Stimulated activated CD4-positive, alpha-beta T cell treated with anti-CD3 and anti-CD28 coated beads, Interleukin-1b, Interleukin-23, amount 100 ng/mL, for 1 hour (primary cell): ENCODE results near the gene MPZL3.
A peak's percentile ranks its signal among the peaks of the same experiment; 100 is the strongest.
"Not testable (repeated sequence)": the region's sequence is repeated elsewhere in the genome, so short reads cannot be mapped to it uniquely, and the experiment has no call there.

Experiments
- DNase-seq, 2 donors: peaks; one replicate each; pipeline ENCODE4 v3.0.0-alpha.2; 2020; ENCODE audit warnings: low read depth in 2 of 2

Gene MPZL3

DNA sequence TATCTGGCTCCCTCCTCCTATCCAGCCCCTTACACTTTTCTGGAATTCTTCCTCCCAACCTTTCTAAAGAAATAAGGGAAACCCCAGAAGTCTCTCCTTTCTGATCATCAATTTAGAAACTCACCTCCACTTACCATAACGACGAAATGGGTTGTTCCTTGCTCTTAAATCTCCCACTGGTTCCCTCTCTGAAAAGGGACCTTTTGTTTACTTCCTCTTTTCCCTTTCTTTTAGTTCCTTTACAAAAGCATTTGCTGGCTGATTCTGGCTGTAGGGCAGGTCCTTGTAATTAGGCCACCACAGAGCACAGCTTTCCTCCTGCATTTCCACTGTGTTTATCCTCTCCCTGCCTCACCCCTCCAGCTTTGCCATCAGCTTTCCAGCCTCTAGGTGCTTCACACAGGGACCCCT lies 39.4 kb downstream of the MPZL3 start:
- no peak for DNase-seq

DNA sequence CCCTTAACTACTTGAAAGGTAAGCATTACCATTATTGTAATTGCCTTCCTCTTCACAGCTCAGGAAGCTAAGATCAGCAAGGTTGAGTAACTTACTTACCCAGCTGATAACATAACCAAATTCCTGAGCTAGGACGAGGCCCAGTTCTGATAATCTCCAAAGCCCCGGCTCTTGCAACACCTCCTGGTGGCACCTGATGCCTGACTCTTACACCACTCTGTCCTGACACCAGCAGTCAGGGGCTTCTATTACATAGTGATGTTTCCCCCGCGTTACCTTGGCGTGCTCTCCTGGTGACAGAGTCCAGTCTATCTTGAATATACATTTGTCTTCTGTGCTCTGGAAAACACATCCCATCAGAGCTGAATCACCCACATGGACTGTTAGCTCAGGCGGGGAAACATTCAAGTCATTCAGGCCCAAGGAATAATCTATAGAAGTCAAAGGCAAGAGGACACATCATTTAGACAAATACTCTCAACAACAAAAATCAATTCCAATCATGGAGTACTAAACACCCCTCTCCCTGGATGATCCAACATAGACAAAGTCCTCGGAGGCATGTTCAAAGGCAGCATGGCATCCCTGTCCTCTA lies 39.9 kb downstream of the MPZL3 start:
- DNase-seq = no peak

DNA sequence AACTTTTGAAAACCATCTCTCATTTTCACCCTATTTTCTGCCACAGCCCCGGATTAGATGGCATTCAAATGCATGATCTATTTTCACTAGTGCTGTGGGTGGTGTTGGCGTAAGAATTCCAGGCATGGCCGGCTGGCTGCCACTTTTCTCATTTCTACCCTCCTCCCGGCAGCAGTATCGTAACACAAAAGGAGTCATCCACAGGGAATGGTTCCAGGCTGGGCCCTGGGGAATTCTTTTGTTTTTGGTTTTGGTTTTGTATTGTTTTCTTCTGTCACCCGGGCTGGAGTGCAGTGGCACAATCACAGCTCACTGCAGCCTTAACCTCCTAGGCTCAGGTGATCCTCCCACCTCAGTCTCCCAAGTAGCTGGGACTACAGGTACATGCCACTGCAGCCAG lies 41.2 kb downstream of the MPZL3 start:
- DNase-seq = no peak

DNA sequence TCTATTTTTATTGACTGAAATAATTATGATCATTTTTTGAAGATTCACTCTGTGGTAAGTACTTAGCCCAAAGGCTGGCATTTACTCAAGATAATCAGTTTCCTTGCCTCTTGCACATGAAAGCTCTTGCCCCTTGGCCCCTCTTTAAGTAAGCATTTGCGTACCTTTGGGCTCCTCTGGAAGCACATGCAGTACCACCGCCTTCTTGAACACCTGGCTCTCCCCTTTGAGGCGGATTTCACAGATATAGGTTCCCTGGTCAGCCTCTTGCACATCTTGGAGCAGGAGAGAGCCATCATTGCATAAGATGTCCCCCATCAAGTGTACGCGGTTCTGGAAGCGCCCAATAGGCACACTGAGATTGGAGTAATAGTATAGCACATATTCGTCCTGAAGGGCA lies 41.8 kb downstream of the MPZL3 start:
- DNase-seq = no peak

DNA sequence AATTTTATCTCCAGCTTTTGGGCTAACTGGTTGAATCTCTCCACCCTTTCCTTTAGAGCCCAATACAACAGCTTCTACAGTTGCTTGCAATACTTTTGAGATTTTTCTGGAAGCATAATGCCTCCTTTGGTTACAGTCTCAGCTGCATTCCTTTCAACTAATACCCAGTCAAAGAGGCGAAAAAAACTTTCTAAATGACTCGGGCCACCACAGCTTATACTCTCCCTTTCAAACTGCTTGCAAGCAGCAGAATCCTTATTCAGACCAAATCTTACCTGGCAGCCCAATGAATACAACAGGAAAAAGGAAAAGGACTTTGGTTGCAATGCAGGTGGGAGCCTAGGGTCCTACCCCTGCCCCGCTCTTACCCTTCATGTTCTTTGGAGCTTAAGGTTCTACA lies 43.1 kb downstream of the MPZL3 start:
- no peak for DNase-seq

DNA sequence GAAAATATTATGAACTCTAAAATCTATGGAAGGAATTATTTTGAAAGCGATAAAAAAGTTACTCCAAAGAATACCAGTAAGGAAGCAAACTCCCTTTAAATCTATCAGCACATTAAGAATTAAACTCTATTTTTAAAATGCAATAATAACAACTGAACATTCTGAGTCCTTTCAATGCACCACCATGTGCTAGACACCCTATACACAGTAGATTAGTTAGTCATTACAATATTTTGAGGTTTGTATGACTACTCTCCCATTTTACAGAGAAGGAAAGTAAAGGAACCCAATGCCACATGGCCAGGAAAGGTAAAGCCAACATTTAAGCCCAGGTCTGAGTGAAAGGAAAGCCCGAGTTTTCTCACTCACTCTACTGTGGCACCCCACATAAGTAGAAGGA lies 45.1 kb downstream of the MPZL3 start:
- DNase-seq = no peak

DNA sequence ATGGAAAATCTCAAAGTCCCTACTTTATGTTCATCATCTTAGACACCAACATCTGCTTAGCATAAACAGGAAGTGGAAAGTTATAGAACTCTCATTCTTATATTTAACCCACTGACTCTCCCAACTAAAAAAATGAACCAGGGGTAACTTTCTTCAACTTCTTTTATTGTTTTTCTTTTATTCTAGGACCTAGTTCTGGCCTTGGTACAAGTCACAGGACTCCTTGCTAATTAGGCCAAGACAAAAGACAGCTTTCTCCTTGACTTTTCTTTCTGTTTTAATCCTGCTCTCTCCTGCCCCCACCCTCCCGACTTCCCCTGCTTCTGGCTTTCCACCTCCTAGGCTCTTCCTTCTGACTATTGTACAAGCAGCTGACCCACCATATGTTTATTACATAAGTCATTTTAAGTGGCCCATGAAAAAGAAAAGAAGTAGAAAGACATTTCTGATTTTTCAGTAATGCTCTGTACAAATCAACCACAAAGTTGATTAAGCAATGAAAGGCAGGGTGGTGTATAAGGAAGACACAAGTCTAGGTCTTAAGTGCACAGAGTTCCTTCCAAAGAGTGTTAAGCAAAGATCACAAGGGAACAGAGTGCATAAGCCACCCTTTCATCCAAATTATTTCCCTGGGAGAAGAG lies 45.7 kb downstream of the MPZL3 start:
- DNase-seq = no peak

DNA sequence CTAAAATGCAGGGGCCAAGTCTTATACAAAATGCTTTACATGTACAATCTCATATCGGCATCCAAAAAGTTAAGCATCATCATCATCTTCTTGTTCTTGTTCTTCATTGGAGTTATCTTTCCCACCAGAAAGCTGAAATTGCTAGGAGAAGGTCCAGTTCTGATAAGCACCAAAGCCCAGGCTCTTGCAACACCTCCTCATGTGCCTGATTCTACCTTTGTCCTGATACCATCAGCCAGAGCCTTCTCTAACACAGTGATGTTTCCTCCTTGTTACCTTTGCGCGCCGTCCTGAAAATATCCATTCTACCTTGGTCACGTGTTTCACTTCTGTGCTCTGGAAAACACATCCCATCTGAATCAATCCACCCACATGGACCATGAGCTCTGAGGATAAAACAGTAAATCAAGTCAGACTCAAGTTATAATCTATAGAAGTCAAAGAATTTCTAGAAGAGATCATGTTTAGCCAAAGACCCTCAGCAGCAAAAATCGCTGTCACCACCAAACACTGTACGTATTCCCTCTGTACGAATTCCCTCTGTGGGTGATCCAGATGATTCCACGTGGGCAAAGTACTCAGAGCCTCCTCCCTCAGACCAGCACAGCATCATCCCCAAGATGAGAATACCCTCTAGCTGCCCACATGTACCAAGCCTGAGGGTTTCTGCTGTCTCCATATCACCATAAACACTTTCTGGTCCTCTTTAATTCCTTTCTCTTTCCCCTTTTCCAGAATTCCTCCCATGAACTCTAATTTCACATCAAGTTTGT lies 46.4 kb downstream of the MPZL3 start:
- no peak for DNase-seq

DNA sequence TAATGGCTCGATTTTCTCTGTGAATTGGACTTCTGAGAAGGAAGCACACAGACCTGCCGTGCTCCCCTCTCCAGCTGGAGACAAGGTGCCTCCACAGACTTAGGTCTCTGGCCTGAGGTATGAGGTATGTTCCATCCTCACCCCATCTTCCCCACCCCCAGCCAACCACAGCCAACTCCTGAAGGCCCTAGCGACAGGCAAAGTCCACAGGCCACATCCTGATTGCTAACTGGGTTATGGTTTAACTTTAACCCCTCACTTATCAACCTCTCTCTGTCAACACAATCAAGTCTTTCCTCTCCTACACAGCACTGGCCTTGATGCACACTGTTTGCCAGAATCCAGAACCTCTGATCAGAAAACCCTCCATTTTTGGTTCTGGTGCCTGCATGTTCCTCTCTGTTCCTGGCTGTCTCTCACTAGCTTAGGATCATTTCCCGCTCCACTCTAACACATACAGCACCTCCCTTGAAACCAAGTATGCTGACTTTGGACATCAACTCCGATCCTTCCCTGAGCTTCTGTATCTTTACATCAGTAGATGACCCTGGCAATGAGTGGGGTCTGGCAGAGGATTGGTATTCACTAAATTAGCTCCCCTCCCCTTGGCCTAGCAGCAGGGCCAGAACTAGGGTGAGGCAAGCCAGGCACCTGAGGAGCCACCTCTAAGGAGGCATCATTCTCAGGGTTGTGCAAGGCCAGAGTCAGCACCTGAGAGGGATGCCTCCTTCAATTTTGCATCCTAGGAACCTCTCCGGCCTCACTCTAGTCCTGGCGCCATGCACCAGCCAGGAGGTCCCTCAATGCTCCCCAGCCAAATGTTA lies 49.4 kb downstream of the MPZL3 start:
- DNase-seq = peak in 1 of 2 donors; percentile 26

DNA sequence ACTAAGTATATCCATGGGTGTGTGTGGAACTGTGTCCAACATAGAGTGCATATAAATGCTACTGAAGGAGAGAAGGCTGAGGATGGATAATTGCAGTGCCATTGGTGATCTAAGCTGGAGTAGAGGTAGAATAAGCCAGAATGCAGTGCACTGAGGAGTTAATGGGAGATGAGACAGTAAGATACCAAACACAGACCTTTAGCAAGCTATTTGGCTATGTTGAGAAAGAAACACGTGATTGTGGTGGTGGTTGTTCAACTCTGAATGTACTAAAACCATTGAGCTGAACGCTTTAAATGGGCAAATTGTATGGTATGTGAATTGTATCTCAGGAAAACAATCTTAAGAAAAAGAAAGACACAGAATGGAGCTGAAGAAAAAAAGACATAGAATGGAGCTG lies 50.2 kb downstream of the MPZL3 start:
- DNase-seq = no peak

DNA sequence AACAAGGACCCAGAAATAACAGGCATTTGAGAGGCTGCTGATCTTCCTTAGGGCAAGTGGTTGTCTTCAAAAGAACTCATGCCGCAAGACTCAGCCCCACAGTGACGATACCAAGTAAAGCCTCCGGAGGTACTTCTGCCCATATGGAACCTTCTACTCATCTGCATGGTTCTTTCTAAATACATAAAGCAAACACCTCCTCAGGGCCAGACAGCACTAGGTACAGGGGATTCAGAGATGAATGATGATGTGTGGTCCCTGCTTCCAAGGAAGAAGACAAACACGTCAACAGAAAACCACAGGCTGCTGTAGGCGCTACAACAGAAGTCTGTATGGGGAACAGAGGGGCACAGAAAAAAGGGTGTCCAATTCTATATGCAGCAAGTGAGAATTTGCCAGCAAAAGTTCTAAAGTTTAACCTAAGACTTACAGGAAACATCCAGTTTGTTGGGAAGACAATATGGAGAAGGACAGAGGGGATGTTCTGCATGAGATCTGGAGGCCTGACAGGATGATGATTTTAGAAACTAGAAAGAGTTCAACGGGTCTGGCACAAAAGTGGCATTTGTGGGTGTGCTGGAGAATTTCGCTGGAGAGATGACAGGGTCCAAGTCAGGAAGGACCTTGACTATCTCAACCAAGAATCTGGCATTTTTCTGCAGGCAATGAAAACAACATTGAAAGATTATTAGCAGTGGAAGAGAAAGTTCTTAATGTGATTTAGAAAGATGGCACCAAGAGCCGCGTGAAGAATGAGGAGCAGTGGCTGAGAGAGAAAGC lies 51.1 kb downstream of the MPZL3 start:
- DNase-seq = no peak

DNA sequence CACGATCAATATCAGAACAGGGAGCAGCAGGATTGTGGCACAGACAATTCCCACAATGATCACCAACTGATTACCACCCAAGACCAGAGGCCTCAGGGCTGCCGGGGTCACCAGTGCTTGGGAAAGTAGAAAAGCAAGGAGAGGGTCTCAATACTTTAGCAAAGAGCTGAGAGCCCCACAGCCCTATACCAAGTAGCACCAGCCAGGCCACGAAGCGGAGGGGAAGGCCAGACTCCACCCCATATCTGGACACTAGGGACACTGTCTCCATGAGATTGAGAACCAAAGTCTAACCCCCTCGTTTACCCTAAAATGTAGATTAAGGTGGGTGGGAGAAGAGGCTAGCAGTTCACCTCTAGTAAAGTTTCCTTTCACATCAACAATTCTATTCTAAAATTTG lies 51.7 kb downstream of the MPZL3 start:
- DNase-seq = no peak

DNA sequence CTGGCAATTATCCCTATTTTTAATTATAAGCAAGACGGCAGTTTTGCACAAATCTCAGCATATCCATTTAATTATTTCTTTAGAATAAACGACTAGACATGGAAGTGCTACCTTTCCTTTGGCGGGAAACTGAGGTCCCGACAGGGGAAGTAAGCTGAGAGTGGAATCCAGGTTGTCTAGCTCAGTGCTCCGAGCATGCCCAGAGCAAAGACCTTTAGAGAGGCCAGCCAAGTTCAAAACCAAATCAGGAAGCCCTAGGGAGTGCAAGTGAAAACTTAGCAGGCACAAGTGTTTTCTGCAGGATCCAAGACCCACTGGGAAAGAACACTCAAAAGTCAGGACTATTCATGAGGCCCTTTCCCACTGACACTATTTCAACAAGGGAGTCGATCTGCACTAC lies 53.0 kb downstream of the MPZL3 start:
- no peak for DNase-seq

DNA sequence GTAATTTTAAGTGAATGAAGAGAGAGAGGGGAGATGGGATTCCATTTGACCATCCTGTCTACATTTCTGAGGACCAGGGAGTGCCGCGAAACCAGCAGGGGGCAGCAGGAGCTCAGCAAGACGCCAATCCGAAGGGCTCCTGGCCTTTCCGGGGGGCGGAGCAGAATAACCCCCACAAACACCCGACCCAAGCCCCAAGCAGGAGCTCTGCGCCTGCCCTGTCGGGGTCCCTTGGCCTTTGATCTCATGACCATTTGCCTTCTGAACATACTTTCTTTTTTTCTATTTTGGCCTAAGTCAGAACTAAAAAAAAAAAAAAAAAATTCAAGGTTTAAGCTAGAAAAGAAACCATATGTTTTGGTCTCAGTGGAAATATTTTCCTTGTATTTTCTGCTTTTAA lies 53.8 kb downstream of the MPZL3 start:
- DNase-seq = peak; percentile 55 to 77

DNA sequence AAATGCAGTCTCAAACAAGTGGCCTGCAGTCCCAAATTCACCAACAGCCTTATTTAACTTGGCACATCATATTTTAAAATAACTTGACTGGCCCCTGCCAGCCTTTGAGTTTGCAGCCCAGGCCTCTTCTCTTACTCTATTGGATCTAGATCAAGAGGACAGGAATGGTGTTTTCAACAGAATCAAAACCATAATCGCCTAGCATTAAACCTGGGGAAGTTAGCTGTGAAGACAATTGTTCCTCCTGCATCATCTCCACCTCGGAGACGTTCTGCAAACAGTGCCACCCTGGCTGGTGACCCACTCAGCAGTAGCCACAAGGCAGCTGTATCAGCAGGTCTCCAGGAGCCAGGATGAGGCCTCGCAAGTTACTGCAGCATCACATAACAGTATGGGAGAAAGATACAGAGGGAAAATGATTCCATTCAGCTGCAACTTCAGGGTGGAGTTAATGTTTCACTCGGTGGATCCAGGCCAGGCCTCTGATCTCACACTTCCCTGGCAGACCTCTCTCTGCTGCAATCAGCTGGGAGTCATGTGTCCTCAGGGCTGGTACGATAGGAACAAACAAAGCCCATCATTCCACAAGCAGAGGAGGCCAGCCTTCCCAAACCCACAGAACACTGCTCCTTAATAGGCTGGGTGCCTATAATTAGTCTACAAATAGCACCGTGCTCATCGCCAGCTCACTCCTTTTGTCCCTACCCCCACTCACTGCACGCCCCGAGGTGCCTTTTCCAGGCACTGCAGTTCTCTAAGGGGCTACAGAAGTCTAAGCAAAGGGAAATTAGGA lies 57.1 kb downstream of the MPZL3 start:
- DNase-seq = no peak

DNA sequence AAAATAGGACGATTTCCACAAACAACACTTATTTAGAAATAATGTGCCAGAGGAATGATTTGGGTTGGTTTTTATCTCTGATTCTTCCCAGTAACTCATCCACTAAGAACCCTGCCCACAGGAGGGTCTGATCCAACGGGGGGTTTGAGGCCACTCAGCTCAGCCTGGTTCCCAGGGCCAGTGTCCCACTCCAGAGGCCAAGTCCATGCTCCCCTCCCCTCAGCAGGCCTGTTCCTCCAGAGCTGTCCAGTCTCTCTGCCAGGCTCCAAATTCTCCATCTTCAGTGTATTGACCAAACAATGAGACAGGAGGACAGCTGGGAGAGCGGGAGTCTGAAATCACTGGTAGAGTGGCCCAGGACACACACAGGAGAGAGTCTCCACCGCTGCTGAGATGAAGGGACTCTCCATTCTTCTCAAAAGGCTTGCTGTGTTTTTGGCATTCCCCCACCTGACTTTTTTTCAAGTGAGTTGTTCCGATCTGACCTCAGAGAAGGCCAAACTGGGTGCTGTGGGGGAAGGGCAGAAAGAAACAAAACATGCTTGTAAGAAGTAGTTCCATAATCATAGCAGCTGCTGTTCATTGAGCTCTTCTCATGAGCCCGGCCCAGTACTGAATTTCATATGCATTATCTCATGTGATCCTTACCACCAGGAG lies 58.1 kb downstream of the MPZL3 start:
- no peak for DNase-seq

DNA sequence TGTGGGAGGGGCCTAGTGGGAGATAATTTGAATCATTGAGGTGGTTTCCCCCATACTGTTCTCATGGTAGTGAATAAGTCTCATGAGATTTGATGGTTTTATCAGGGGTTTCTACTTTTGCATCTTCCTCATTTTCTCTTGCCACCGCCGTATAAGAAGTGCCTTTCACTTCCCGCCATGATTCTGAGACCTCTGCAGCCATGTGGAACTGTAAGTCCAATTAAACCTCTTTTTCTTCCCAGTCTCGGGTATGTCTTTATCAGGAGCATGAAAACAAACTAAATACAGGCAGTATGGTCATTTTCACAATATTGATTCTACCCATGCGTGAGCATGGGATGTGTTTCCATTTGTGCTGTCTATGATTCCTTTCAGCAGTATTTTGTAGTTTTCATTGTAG lies 59.3 kb downstream of the MPZL3 start:
- DNase-seq = not testable (repeated sequence)

DNA sequence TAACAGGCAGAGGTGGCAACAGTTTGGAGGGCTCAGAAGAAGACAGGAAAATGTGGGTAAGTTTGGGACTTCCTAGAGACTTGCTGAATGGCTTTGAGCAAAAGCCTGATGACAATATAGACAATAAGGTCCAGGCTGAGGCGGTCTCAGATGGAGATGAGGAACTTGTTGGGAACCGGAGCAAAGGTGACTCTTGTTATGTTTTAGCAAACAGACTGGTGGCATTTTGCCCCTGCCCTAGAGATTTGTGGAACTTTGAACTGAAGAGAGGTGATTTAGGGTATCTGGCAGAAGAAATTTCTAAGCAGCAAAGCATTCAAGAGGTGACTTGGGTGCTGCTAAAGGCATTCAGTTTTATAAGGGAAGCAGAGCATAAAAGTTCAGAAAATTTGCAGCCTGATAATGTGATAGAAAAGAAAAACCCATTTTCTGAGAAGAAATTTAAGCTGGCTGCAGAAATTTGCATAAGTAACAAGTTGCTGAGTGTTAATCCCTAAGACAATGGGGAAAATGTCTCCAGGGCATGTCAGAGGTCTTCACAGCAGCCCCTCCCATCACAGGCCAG lies 61.1 kb downstream of the MPZL3 start:
- not testable (repeated sequence) for DNase-seq

DNA sequence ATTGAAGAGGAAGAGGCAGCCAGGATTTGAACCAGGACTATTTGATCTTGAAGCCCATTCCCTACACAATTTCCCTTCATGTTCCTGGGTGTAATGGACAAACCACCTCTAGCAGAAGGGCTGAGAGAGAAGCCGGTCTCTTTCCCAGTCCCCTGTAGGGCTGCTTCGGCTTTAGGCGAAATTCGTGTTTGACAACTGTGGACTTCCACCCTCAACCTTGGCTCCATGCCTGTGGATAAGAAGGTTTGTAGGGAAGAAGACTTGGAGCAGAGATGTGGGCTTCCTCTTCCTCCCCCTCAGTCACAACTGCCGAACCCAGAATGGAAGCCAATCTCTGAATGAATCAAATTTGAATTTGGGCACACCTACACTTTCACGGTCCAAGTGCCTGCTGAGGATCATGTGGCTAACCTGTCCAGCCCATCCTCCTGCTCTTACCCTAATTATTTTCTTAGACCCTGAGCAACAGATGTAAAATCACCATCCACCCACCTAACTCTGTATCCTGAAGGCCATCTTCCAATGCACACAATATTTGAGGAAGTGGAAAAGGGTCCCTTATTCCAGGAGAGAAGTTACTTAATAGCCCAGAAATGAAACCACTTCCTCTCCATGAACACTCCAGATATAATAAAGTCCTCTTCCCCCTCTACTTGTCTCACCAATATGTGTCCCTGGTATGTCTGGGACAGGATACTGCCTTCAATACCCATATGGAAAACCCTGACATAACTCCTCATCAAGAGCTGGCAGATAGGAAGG lies 65.6 kb downstream of the MPZL3 start:
- no peak for DNase-seq
